ENCODE results near the gene OR51G2. TPM values are rescaled to one million over a fixed set of nuclear protein-coding genes. Genes with fewer than 3 reads are reported as not detected.

OR51G2 gene
- total RNA-seq, 4 donors from 2014 or later, result not detected

DNA sequence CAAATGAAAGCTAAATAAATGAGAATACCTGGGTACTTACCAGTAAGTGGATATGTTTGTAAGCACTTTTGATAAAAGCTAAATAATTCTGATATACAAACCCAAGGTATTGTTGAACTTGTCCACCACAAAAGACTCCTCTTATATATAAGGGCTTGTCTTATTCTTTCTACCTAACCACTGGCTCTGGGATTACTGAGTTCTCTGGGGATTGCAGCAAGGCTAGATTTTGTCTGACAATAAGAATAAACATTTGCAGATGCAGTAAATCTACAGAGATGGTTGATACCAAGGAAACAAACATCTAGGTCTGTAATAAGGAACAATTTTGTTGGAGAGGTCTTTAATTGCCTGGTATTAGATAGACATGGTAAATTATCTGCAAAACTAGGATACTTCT is 28.4 kb upstream of the OR51G2 start, which contains the start of gene OR51A4:
TSS of gene OR51A4 (minus strand) at position 101 of the 400 bp plus-strand sequence. CDS start 505 bp downstream, outside the sequence.
- TF ChIP-seq EP300 (IDR thresholded peaks at IDR 0.05) (no peak), POLR2A (IDR thresholded peaks at IDR 0.05) (no peak)
- TF ChIP-seq, protein P1, sequence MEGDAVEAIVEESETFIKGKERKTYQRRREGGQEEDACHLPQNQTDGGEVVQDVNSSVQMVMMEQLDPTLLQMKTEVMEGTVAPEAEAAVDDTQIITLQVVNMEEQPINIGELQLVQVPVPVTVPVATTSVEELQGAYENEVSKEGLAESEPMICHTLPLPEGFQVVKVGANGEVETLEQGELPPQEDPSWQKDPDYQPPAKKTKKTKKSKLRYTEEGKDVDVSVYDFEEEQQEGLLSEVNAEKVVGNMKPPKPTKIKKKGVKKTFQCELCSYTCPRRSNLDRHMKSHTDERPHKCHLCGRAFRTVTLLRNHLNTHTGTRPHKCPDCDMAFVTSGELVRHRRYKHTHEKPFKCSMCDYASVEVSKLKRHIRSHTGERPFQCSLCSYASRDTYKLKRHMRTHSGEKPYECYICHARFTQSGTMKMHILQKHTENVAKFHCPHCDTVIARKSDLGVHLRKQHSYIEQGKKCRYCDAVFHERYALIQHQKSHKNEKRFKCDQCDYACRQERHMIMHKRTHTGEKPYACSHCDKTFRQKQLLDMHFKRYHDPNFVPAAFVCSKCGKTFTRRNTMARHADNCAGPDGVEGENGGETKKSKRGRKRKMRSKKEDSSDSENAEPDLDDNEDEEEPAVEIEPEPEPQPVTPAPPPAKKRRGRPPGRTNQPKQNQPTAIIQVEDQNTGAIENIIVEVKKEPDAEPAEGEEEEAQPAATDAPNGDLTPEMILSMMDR (IDR thresholded peaks at IDR 0.05), result no peak
- no peaks in the 10 kb centered on the region for H3K27me3 ChIP-seq

DNA sequence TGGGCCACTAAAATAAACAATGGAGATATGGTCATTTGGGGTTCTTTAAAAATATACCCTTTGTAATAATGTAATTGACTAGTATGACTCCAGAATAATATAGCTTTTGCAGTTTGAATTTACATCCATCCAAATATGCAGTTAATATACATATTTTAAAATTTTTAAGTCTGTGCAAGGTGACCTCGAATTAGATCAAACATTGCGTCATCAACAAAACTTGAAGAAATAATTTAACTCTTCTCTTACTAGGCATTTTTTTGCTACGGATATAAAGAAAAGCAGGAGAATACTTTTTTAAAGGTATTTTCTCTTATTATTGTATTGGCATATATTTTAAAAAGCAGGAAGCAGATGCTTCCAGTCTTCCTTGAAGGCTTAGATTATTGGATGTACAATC is 17.6 kb upstream of the OR51G2 start:
- TF ChIP-seq POLR2A (IDR thresholded peaks at IDR 0.05) (no peak), EP300 (IDR thresholded peaks at IDR 0.05) (no peak)
- TF ChIP-seq, protein P1 (IDR thresholded peaks at IDR 0.05), result no peak
- no peak for DNase-seq (ENCODE audit: low spot score in 2 of 2)
- Histone ChIP-seq H3K36me3 (no peaks in the 10 kb centered on the region), H3K4me1 (no peaks in the 10 kb centered on the region), H3K4me3 (no peak overlapping the region), H3K27me3 (no peaks in the 10 kb centered on the region), H3K27ac (no peak overlapping the region), H3K9me3 (no peaks in the 10 kb centered on the region)
- WGBS, 2 donors, result 77 to 81% methylated on average over 3 of the region's 3 CpGs

More for the DNA sequence above, 28.4 kb upstream of the OR51G2 start, which contains the start of gene OR51A4:
- Histone ChIP-seq H3K36me3 (no peaks in the 10 kb centered on the region), H3K27ac (no peak within 1 kb of the TSS), H3K9me3 (no peaks in the 10 kb centered on the region), H3K4me1 (no peaks in the 10 kb centered on the region), H3K4me3 (no peak within 1 kb of the TSS)
- DNase-seq (ENCODE audit: low spot score in 2 of 2), result no peak

DNA sequence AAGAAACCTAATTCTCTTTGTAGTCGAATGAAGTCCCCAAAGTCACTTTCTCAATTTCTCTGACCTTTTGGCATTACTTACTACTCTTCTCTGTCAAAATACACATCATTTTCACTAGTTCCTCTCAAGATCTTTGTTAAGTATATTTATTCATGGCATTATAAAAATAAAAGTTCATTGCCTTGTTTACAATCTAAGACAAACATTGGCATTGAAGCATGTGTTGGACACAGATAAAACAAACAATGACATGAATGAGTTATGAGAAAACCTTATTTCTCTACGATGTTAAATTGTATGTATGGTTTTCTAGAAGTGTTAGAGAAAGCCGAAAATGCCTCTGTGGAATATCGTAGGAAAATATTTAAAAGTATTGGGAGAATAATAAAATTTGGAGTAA is 13.6 kb upstream of the OR51G2 start:
- 65 to 89% methylated on average over 4 of the region's 4 CpGs for WGBS, 2 donors
- Histone ChIP-seq H3K27ac (no peak overlapping the region), H3K4me3 (no peak overlapping the region), H3K36me3 (no peaks in the 10 kb centered on the region), H3K27me3 (no peaks in the 10 kb centered on the region), H3K4me1 (no peaks in the 10 kb centered on the region), H3K9me3 (no peaks in the 10 kb centered on the region)
- no peak for DNase-seq (ENCODE audit: low spot score in 2 of 2)
- TF ChIP-seq, protein P1 (IDR thresholded peaks at IDR 0.05), result no peak
- TF ChIP-seq POLR2A (IDR thresholded peaks at IDR 0.05) (no peak), EP300 (IDR thresholded peaks at IDR 0.05) (no peak)

DNA sequence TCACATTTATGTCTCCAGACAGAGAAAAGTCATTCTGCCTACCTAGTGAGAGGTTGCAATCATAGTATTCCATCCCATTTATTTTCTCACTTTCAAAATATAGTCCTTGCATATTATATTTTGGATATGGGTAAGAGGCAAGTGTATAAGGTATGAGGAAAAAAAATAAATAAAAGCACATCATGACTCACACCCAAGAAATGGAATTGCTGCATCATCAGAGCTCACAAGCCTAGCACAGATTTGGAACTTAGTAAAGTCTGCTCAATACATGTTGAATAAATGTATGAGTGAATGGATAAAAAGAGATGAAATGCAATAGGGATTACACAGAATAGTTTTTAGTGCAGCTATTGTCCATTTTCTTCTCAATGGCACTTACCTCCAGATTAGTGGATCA is 7.5 kb upstream of the OR51G2 start:
- H3K9me3 ChIP-seq, result no peaks in the 10 kb centered on the region
- H3K4me3 ChIP-seq, result no peak overlapping the region
- no peak for DNase-seq (ENCODE audit: low spot score in 2 of 2)
- H3K27ac ChIP-seq, result no peak overlapping the region
- H3K4me1 ChIP-seq, result no peaks in the 10 kb centered on the region
- H3K27me3 ChIP-seq, result no peaks in the 10 kb centered on the region
- TF ChIP-seq EP300 (IDR thresholded peaks at IDR 0.05), result no peak
- TF ChIP-seq, protein P1 (IDR thresholded peaks at IDR 0.05), result no peak
- no peak for TF ChIP-seq POLR2A (IDR thresholded peaks at IDR 0.05)
- no peaks in the 10 kb centered on the region for H3K36me3 ChIP-seq

DNA sequence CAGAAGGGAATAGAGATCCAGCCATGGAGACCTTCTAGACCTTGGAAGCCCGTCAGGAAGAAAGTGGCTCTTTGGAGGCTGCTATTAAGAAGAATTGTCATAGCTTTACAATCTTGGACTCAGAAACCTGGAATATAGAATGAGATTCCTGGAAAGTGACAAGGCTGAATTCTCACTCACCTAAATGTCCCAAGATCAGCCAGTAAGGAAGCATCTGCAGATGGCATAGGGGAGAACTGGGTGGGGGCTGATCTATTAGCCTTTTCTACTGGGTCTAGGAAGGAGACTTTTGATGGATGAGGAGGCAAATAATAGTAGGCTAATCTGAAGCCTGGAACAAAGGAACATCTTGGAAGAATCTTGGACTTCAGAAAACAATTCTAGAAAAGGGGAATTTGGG is 5.1 kb upstream of the OR51G2 start, which contains the start of gene OR51G1:
TSS of gene OR51G1 (minus strand) at position 101 of the 400 bp plus-strand sequence. CDS start at position 101, 0 bp downstream.
- TF ChIP-seq EP300 (IDR thresholded peaks at IDR 0.05) (no peak), POLR2A (IDR thresholded peaks at IDR 0.05) (no peak)
- TF ChIP-seq, protein P1 (IDR thresholded peaks at IDR 0.05), result no peak
- Histone ChIP-seq H3K4me3 (no peak within 1 kb of the TSS), H3K9me3 (no peaks in the 10 kb centered on the region), H3K27me3 (no peaks in the 10 kb centered on the region), H3K36me3 (no peaks in the 10 kb centered on the region), H3K27ac (no peak within 1 kb of the TSS), H3K4me1 (no peaks in the 10 kb centered on the region)
- DNase-seq (ENCODE audit: low spot score in 2 of 2), result no peak
- 85 to 87% methylated on average over 1 of the region's 1 CpG for WGBS, 2 donors
